Left lobe of liver (tissue), 2 donors: ENCODE data around the gene RNPC3. TPM values are rescaled to one million over a fixed set of nuclear protein-coding genes. Genes with fewer than 3 reads are reported as not detected.

ENCODE experiments used
- ATAC-seq: fragments of 200-7000 bp; cut with Tn5 transposase; one replicate; pipeline ENCODE4 v1.9.1; 2020; ENCODE audit warnings: mild to moderate bottlenecking, moderate library complexity
- DNase-seq: peaks from one replicate; pipeline ENCODE4 v3.0.0-alpha.2; 2020; ENCODE audit warnings: low spot score
- total RNA-seq: library from RNA; stranded (reverse); gene quantifications from one replicate; pipeline ENCODE4 v1.2.1, GENCODE V29; 2021
- donor health status: DM: no; HTN: no; CAD: no; lungs with moderate emphysema.
- donor health status: DM: no; HTN: yes; CAD: no.

The RNPC3 gene
- total RNA-seq = 12.7 TPM

DNA sequence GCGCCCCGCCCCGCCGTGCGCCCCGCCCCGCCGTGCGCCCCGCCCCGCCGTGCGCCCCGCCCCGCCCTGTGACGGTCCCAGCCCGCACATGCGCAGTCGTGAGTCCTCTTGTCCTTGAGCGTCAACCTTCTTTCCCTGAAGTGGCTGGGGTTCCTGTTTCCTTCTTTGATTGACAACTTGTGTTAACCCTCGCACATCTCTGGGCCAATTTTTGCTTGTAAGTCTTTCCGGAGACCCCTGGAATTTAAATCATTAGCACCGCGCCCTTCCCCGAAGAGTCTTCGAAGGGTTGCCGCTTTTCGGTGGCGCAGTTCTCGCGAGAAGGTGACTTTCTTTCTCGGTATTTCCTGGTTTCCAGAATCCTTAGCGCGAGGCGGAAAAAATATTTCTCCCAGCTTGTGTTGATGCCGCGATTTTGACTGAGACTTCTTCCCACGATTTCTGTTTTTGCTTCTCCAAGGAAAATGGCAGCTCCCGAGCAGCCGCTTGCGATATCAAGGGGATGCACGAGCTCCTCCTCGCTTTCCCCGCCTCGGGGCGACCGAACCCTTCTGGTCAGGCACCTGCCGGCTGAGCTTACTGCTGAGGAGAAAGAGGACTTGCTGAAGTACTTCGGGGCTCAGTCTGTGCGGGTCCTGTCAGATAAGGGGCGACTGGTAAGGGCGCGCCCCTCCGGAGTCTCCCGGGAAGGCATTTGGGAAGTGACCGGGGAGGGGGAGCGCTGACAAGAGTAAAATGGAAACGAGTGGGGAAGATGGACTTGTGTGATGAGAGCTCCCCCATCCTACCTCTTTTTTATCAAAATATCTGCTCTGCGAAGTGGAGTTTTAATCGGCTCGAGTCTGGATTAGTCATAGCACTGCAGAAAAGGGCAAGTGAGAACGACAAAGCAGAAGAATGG, at the start of gene RNPC3:
RNPC3 (plus strand) TSS at position 93 of the 901 bp plus-strand sequence; CDS start at position 465, 372 bp downstream.
- ATAC-seq = peak; percentile 92
- DNase-seq = peak; percentile 90

GRCh38 chr1:103477101-103477500, 48.4 kb upstream of the RNPC3 start:
- ATAC-seq = no peak
- DNase-seq = no peak

GRCh38 chr1:103489935-103490334, 35.6 kb upstream of the RNPC3 start:
- no peak for ATAC-seq
- DNase-seq = no peak

- ATAC-seq (no peak), DNase-seq (no peak)
Measured at GRCh38 chr1:103492003-103492625, 33.4 kb upstream of the RNPC3 start.

GRCh38 chr1:103496014-103496635, 29.4 kb upstream of the RNPC3 start:
- ATAC-seq (no peak), DNase-seq (no peak)

- no peak for DNase-seq
- no peak for ATAC-seq
Measured at GRCh38 chr1:103497404-103497803, 28.1 kb upstream of the RNPC3 start.

DNA sequence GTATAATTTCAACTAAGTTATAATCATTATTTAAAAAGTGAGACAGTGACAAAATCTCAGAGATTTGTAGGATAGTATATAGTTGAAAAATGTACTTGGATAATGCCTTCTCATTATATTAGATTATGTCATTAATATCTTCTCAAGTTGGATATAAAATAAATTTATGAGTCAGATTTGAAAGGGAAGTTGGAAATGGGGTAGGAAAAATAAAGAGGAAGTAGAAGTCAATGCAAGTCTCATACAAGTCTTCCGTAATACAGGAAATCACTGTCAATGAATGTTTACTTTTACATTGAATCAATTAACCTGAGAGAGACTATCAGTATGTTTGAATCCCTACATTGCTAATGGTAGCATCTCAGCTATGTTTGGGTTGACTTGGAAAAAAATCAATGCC, 16.2 kb upstream of the RNPC3 start:
- DNase-seq (no peak), ATAC-seq (no peak)

DNA sequence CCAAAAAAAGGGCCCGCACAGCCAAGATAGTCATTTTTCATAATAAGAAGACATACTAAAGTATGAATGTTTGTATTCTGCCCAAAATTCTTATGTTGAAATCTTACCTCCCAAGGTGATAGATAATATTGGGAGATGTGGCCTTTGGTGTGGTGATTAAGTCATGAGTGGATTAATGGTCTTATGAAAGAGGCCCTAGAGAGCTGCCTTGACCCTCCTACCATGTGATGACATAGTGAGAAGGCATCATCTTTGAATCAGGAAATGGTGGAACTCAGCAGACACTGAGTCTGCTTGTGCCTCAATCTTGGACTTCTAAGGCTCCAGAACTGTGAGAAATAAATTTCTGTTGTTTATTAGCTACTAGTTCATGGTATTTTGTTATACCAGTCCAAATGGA, 11.8 kb upstream of the RNPC3 start:
- ATAC-seq = no peak

GRCh38 chr1:103514920-103515503, 10.5 kb upstream of the RNPC3 start:
- DNase-seq = no peak
- peak; percentile 91 for ATAC-seq

More for the DNA sequence above, 11.8 kb upstream of the RNPC3 start:
- DNase-seq = no peak

DNA sequence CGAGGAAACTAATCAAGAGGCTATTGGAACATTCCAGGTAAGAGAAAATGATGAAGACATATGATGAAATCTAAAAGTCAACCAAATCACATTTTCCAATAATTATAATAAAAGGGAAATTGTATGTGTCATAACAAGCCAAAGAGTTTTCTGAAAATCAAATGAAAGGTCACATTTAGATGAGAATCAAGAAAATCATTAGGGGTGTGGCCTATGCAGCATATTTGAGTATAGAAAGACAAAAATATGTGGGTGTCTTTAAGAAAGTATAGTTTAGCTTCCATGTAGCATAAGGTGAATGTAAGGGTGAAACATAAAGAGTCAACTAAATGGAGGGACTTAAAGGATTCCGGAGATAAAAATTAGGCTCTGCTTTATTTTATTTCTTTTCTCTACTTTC, 9.2 kb upstream of the RNPC3 start:
- DNase-seq = no peak

DNA sequence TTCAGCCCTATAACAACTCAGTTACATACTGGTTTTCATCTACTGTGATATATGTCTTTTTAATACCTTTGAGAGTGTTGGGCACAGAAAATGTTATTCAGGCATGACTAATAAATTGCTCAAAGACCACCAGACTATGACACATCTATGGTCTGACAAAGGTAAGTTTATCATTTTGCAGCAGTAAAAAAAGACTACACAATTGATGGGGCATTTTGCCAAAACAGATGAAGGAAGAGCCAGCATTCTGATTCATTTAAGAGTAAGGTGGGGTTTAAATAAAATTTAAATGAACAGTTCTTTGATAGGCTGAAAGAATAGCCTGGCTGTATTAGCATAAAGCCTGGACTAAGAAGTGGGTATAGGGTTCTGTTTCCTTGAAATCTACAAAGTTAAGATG, 8.8 kb upstream of the RNPC3 start:
- DNase-seq = no peak
- no peak for ATAC-seq

More for the DNA sequence above, 9.2 kb upstream of the RNPC3 start:
- ATAC-seq = no peak

DNA sequence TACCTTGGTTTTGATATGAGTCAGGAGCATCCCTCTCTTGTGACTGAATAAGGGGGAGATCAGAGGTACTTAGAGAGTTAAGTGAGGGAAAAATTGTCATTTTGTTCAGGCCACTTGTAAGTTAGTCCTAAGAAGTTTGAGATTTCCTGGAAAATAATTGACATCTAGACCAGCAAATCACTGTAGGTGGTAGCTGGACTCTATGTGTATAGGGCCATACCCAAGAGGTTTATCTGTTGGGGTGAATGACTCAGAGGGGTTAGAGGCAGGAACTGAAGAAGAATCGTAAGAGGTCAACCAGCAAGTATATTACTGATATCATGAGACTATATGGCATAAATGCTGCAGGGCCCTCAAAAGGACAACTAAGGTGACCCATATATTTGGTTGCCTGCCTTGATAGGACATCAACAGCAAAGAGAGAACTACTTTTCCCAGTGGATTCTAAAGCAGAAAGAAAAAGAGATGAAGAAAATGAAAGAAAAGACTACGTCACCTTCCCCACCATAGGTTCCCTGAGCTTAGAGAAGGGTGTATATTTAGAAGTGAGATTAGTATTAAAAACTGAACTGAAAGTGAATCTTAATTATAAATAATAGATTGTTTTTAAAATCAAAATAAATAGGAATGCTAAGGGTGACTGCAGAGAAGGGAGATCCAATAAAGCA, 8.0 kb upstream of the RNPC3 start:
- ATAC-seq (no peak), DNase-seq (no peak)

DNA sequence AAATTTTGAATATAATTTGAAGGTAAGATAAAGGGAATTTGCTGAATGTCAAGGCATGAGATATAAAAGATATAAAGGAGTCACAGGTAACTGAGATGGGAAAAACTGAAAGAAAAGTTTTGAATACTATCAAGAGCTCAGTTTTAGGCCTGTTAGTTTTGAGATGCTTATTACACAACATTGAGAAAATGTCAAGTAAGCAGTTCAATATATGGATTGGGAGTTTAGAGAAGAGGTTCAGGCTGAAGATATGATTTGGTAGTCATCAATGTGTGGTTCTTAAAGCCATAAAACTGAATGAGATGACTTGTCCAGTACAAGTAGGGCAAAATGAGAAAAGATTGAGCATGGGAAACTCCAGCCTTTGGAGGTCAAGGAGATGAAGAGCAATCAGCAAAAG, 4.7 kb upstream of the RNPC3 start:
- no peak for DNase-seq
- no peak for ATAC-seq

DNA sequence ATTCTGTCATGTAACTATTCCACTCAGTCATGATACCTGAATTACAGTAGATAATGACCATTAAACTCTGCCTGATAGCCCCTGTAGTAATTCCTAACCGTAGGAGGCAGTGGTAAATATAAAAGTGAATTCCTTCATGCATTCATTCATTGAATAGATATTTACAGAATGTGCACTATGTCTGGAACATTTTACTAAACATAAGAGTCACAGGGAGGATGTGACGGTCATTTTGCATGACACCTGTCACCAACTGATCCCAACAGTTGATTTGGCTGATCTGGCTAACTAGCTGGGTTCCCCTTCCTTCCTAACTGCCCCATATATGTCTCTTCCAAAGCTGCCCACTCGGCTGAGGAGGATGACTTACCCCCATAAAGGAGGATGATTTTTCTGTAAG, 2.2 kb upstream of the RNPC3 start:
- DNase-seq = no peak
- ATAC-seq = no peak

- peak; percentile 84 for ATAC-seq
Measured at GRCh38 chr1:103525114-103525606, 339 bp upstream of the RNPC3 start.

DNA sequence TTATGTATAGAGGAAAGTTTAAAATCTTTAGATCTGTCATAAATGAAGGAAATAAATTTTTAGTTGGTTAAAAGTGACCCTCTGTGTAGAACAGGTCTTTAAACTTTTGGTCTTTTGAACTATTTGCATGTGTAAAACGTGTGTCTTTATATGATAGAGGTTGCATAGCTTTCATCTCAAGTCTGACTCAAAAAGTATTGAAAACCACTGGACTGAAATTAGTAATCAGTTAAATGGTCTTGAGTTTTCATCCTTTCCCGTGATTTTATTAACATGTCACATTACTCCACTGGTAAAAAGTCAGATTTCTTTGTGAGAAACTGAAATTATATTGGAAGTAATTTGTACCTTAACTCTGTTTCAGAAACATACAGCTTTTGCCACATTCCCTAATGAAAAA, 1.8 kb downstream of the RNPC3 start:
- ATAC-seq = no peak
- DNase-seq = no peak

More at GRCh38 chr1:103525114-103525606, 339 bp upstream of the RNPC3 start:
- no peak for DNase-seq

- DNase-seq (no peak), ATAC-seq (no peak)
Measured at GRCh38 chr1:103529746-103530145, 4.2 kb downstream of the RNPC3 start.

DNA sequence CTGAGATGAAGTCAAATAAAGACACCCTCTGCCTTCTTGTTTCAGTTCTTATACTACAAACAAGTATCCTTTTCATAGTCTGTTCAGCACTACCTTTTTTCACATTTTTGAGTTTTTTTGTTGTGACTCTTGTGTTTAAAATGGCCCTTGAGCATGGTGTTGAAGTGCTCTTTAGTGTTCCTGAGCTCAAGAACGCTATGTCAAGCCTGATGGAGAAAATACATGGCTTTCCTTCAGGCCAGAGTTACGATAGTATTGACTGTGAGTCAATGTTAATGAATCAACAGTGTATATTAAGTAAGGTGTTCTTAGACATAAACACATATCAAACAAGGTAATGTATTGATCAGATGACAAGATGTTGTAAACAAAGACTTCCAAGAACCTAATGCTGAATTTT, 12.7 kb downstream of the RNPC3 start:
- ATAC-seq = no peak

DNA sequence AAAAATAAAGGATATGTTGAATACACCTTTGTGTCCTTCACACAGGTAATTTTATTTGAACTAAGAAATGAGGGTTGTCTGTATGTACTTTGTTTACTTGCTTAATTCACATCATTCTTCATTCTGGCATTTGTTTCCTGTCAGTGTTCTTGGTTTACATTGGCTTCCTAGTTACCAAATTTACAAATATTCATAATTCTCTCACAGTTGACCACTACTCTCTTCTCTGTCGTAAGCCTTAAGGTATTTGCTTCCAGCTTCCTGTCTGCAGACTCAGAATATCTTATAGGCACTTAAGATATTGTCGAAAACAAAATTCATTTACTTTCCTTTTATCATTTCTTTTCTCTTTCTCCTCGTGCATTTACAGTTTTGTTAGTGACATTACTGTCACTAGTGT, 15.9 kb downstream of the RNPC3 start:
- DNase-seq (no peak), ATAC-seq (no peak)

More for the DNA sequence above, 12.7 kb downstream of the RNPC3 start:
- no peak for DNase-seq

- ATAC-seq (no peak), DNase-seq (no peak)
Measured at GRCh38 chr1:103546496-103546895, 21.0 kb downstream of the RNPC3 start.

GRCh38 chr1:103547840-103548239, 22.3 kb downstream of the RNPC3 start:
- DNase-seq = no peak
- peak; percentile 29 for ATAC-seq
